Frontal cortex (tissue), 4 donors: ENCODE results near the gene MACROH2A1. TPM values are rescaled to one million over a fixed set of nuclear protein-coding genes. Genes with fewer than 3 reads are reported as not detected.
A peak's percentile ranks its signal among the peaks of the same experiment; 100 is the strongest.

Experiments used
- DNase-seq, 2 donors: peaks; one replicate each; pipeline ENCODE4 v3.0.0; 2012; ENCODE audit warnings: low spot score in 2 of 2
- FAIRE-seq: peaks from 2 replicates; lab custom pipeline; 2012; peaks lifted over from hg19 to GRCh38; lab: Jason Lieb, UNC
- total RNA-seq: library from RNA; depleted of rRNA; stranded (reverse); fragments of >200 nt; gene quantifications from one replicate; pipeline ENCODE4 v1.2.3, GENCODE V29; 2014
- donor health status: control.
- donor health status: control.
- donor health status: control.

The MACROH2A1 gene
- total RNA-seq, result 134 TPM

GRCh38 chr5:135398855-135399793 lies at the start of gene MACROH2A1:
TSS of gene MACROH2A1 (minus strand) at chr5:135399231. CDS start at chr5:135389093, 10,138 bp downstream.
- peak; percentile 87 to 93 for DNase-seq
- no peak for FAIRE-seq

- DNase-seq (no peak), FAIRE-seq (no peak)
These were observed 49.2 kb upstream of the MACROH2A1 start for GRCh38 chr5:135448071-135448739.

- FAIRE-seq (no peak), DNase-seq (no peak)
These were observed 48.4 kb upstream of the MACROH2A1 start, which contains the start of gene DCANP1 for GRCh38 chr5:135447298-135447929. TSS of gene DCANP1 (minus strand) at chr5:135447348. CDS start at chr5:135447108, 240 bp downstream.

GRCh38 chr5:135446615-135447014 lies 47.6 kb upstream of the MACROH2A1 start:
- DNase-seq, result no peak
- FAIRE-seq, result no peak

- FAIRE-seq (no peak), DNase-seq (no peak)
These were observed 47.2 kb upstream of the MACROH2A1 start for GRCh38 chr5:135446206-135446605.

- FAIRE-seq (no peak), DNase-seq (no peak)
These were observed 46.4 kb upstream of the MACROH2A1 start for GRCh38 chr5:135445306-135445985.

GRCh38 chr5:135444881-135445280 lies 45.9 kb upstream of the MACROH2A1 start:
- DNase-seq, result no peak
- FAIRE-seq, result no peak

- FAIRE-seq (no peak), DNase-seq (no peak)
These were observed 45.3 kb upstream of the MACROH2A1 start for GRCh38 chr5:135444360-135444759.

- DNase-seq (no peak), FAIRE-seq (no peak)
These were observed 44.3 kb upstream of the MACROH2A1 start for GRCh38 chr5:135443161-135443960.

GRCh38 chr5:135442431-135443160 lies 43.6 kb upstream of the MACROH2A1 start:
- no peak for DNase-seq

GRCh38 chr5:135441919-135442318 lies 42.9 kb upstream of the MACROH2A1 start:
- FAIRE-seq (no peak), DNase-seq (no peak)

More at GRCh38 chr5:135442431-135443160, 43.6 kb upstream of the MACROH2A1 start:
- no peak for FAIRE-seq

GRCh38 chr5:135441350-135441831 lies 42.4 kb upstream of the MACROH2A1 start:
- DNase-seq, result no peak
- FAIRE-seq, result no peak

- no peak for DNase-seq
- FAIRE-seq, result no peak
These were observed 41.9 kb upstream of the MACROH2A1 start for GRCh38 chr5:135440916-135441315.

- FAIRE-seq, result no peak
- DNase-seq, result no peak
These were observed 40.5 kb upstream of the MACROH2A1 start for GRCh38 chr5:135439231-135440205.

- FAIRE-seq (no peak), DNase-seq (no peak)
These were observed 39.7 kb upstream of the MACROH2A1 start for GRCh38 chr5:135438636-135439221.

- DNase-seq, result no peak
- no peak for FAIRE-seq
These were observed 38.9 kb upstream of the MACROH2A1 start for GRCh38 chr5:135437796-135438560.
